Mesothelial cell of epicardium (in vitro differentiated cells): ENCODE measurements around the gene AP2A1. TPM values are rescaled to one million over a fixed set of nuclear protein-coding genes. Genes with fewer than 3 reads are reported as not detected.

ENCODE experiments used
- DNase-seq, 2 experiments: peaks; one replicate each; pipeline ENCODE4 v3.0.0; 2021; ENCODE audit warnings: low spot score in 2 of 2; ENCODE audit not compliant: unreplicated experiment in 2 of 2
- H3K27ac Mint-ChIP-seq: 2 replicates; pipeline ENCODE4 v1.8.0; 2021; ENCODE audit warnings: mixed read lengths
- H3K27me3 Mint-ChIP-seq: 2 replicates; pipeline ENCODE4 v1.8.0; 2021; ENCODE audit warnings: low read depth, mixed read lengths
- H3K36me3 Mint-ChIP-seq: 2 replicates; pipeline ENCODE4 v1.8.0; 2021; ENCODE audit warnings: mixed read lengths
- H3K4me1 Mint-ChIP-seq: 2 replicates; pipeline ENCODE4 v1.8.0; 2021; ENCODE audit warnings: mixed read lengths
- H3K4me3 Mint-ChIP-seq: 2 replicates; pipeline ENCODE4 v1.8.0; 2021; ENCODE audit warnings: mild to moderate bottlenecking, moderate library complexity, mixed read lengths
- H3K9me3 Mint-ChIP-seq: 2 replicates; pipeline ENCODE4 v1.8.0; 2021; ENCODE audit warnings: mixed read lengths
- CTCF ChIP-seq: fragments of 200-600 bp; sonication (generic); IDR thresholded peaks from one replicate; pipeline ENCODE4 v1.5.0; 2021; ENCODE audit warnings: antibody characterized with exemption; ENCODE audit not compliant: unreplicated experiment
- total RNA-seq: library from RNA; stranded (reverse); gene quantifications from 3 replicates; pipeline ENCODE4 v1.2.1, GENCODE V29; 2021

Gene AP2A1
- total RNA-seq, 1 donor from 2014 or later, result 85.2 TPM

DNA sequence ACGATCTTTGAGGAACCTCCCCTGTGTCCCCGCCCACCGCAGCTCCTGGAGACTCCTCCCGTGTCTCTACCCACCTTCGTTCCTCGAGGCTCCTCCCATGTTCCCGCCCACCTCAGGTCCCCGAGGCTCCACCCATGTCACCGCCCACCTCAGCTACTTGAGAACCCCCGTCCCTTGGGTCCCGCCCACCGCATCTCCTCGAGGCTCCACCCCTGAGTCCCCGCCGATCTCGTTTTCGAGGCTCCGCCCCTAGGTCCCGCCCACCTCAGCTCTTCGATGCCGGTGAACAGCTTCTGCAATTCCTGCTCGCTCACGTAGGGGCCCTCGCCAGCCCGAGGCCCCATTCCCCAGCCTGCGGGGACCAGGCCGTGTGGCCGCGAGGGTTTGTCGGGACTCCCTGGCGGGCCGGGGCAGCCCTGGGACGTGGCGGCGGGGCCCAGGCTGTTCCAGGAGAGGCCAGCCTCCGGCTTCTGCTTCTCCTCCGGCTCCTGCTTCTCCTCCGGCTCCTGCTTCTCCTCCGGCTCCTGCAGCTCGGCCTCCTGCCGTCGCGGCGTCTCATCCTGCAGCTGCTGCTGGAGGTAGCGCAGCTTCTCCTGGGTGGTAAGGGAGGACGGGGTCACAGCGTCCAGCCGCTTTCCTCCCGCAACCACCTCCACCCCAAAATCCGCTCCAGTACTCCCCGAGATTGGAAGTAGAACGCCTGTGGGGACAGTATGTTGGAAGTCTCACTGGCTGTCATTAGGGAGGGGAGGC, 20.4 kb upstream of the AP2A1 start:
- no peak overlapping the region for H3K4me3 Mint-ChIP-seq
- no peaks in the 10 kb centered on the region for H3K9me3 Mint-ChIP-seq
- H3K36me3 Mint-ChIP-seq, result no peaks in the 10 kb centered on the region
- H3K27me3 Mint-ChIP-seq, result no peaks in the 10 kb centered on the region
- DNase-seq, result no peak
- H3K27ac Mint-ChIP-seq, result no peak overlapping the region
- TF ChIP-seq CTCF, result no peak
- H3K4me1 Mint-ChIP-seq, result no peaks in the 10 kb centered on the region

GRCh38 chr19:49749055-49749716, 17.6 kb upstream of the AP2A1 start:
- H3K27ac Mint-ChIP-seq, result no peak overlapping the region
- DNase-seq, result no peak
- H3K4me1 Mint-ChIP-seq, result no peaks in the 10 kb centered on the region
- no peaks in the 10 kb centered on the region for H3K9me3 Mint-ChIP-seq
- H3K36me3 Mint-ChIP-seq, result no peaks in the 10 kb centered on the region
- no peak for TF ChIP-seq CTCF
- no peaks in the 10 kb centered on the region for H3K27me3 Mint-ChIP-seq
- no peak overlapping the region for H3K4me3 Mint-ChIP-seq

GRCh38 chr19:49749771-49750170, 17.0 kb upstream of the AP2A1 start:
- no peaks in the 10 kb centered on the region for H3K27me3 Mint-ChIP-seq
- no peak overlapping the region for H3K27ac Mint-ChIP-seq
- H3K9me3 Mint-ChIP-seq, result peaks cover 3% of the 10 kb centered on the region
- no peaks in the 10 kb centered on the region for H3K4me1 Mint-ChIP-seq
- no peak for DNase-seq
- H3K36me3 Mint-ChIP-seq, result peaks cover 3% of the 10 kb centered on the region
- no peak overlapping the region for H3K4me3 Mint-ChIP-seq
- no peak for TF ChIP-seq CTCF

DNA sequence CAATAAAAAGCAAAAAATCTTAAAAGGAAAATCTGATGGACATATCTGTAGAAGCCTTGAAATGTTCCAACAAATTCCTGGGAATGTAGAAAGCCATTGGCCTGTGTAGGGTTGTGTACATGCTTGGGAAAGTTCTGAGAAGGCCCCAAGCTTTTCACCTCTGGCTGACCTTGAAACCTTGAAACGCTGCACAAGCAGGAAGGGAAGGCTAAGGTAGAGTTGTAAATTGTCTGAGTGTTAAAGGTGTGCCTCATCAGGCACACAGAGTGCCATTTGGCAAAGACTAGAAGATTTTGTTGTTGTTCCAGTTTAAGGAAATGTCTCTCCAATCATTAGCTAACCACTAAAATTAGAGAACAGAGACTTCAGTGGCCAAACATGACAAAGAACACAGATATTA, 14.1 kb upstream of the AP2A1 start:
- Mint-ChIP-seq H3K27me3 (no peaks in the 10 kb centered on the region), H3K9me3 (peaks cover 9% of the 10 kb centered on the region), H3K4me1 (no peaks in the 10 kb centered on the region), H3K27ac (no peak overlapping the region), H3K36me3 (peaks cover 5% of the 10 kb centered on the region), H3K4me3 (no peak overlapping the region)
- no peak for TF ChIP-seq CTCF
- DNase-seq, result no peak

GRCh38 chr19:49755956-49756355, 10.8 kb upstream of the AP2A1 start:
- Mint-ChIP-seq H3K9me3 (peaks cover 9% of the 10 kb centered on the region), H3K4me3 (no peak overlapping the region), H3K27me3 (no peaks in the 10 kb centered on the region), H3K27ac (no peak overlapping the region), H3K36me3 (peaks cover 5% of the 10 kb centered on the region), H3K4me1 (peaks cover 8% of the 10 kb centered on the region)
- no peak for DNase-seq
- TF ChIP-seq CTCF, result no peak
